ENCODE measurements around the gene PROX2.

- no peak for TF ChIP-seq EZH2 (IDR thresholded peaks at IDR 0.05)
- TF ChIP-seq FOXP2 (optimal IDR thresholded peaks at IDR 0.05; ENCODE audit: control extremely low read depth, extremely low read length, insufficient read depth) = no peak
Observed at GRCh38 chr14:74863274-74863673, 12.7 kb downstream of the PROX2 start.
